Colonic mucosa (tissue), 4 donors: Measurements from ENCODE around the gene DENND1A. TPM values are rescaled to one million over a fixed set of nuclear protein-coding genes. Genes with fewer than 3 reads are reported as not detected.

Source experiments
- DNase-seq: peaks from one replicate; pipeline ENCODE4 v3.0.0-alpha.2; 2020
- H3K27ac ChIP-seq: fragments of 200-600 bp; one replicate; pipeline ENCODE4 v1.8.0; 2021
- H3K27me3 ChIP-seq: fragments of 200-600 bp; one replicate; pipeline ENCODE4 v1.8.0; 2021
- H3K36me3 ChIP-seq: fragments of 200-600 bp; one replicate; pipeline ENCODE4 v1.8.0; 2021
- H3K4me1 ChIP-seq: fragments of 200-600 bp; one replicate; pipeline ENCODE4 v1.8.0; 2021; ENCODE audit warnings: mild to moderate bottlenecking
- H3K4me3 ChIP-seq: fragments of 200-600 bp; one replicate; pipeline ENCODE4 v1.8.0; 2021
- H3K9ac ChIP-seq, 2 donors: one replicate each; pipeline ENCODE4 v1.7.0; 2013; ENCODE audit warnings: control low read depth in 2 of 2, low read depth in 2 of 2, low read length in 2 of 2
- H3K9me3 ChIP-seq: fragments of 200-600 bp; one replicate; pipeline ENCODE4 v1.8.0; 2021
- intact Hi-C: fragments of 100-400 bp; cut with DNase I; formaldehyde crosslinking; loops from one replicate; pipeline ENCODE4 v1.14.1; 2022
- microRNA-seq: library from miRNA; unstranded; fragments of <30 nt; microRNA quantifications from one replicate; pipeline ENCODE4, GENCODE V29; 2019
- total RNA-seq, 2 donors: library from RNA; stranded (reverse); fragmentation: NEBNext Ultra II Directional in 1 of 2; extraction: Animal tissue kit (Norgen Biotek cat#: 25700) in 1 of 2; gene quantifications; one replicate each; pipeline ENCODE4 v1.2.1, GENCODE V29; 2021
- TF ChIP-seq, protein P1 (sequence below): fragments of 200-600 bp; IDR thresholded peaks from one replicate; pipeline ENCODE4 v1.8.0; 2022; ENCODE audit warnings: antibody characterized with exemption, mild to moderate bottlenecking
- donor health status: healthy.
- donor health status: DM: no; HTN: no; CAD: no.
- donor health status: DM: no; HTN: no; CAD: no.

Gene DENND1A
- total RNA-seq, 2 donors from 2014 or later, result 34.3 to 39.9 TPM

GRCh38 chr9:123331346-123332060 lies 598.4 kb downstream of the DENND1A start:
- no peaks in the 10 kb centered on the region for H3K4me1 ChIP-seq

More at GRCh38 chr9:123331346-123332060, 598.4 kb downstream of the DENND1A start:
- Histone ChIP-seq H3K27ac (no peak overlapping the region), H3K4me3 (no peak overlapping the region), H3K9me3 (no peaks in the 10 kb centered on the region), H3K9ac (no peak overlapping the region), H3K36me3 (no peaks in the 10 kb centered on the region), H3K27me3 (no peaks in the 10 kb centered on the region)
- TF ChIP-seq, protein P1, sequence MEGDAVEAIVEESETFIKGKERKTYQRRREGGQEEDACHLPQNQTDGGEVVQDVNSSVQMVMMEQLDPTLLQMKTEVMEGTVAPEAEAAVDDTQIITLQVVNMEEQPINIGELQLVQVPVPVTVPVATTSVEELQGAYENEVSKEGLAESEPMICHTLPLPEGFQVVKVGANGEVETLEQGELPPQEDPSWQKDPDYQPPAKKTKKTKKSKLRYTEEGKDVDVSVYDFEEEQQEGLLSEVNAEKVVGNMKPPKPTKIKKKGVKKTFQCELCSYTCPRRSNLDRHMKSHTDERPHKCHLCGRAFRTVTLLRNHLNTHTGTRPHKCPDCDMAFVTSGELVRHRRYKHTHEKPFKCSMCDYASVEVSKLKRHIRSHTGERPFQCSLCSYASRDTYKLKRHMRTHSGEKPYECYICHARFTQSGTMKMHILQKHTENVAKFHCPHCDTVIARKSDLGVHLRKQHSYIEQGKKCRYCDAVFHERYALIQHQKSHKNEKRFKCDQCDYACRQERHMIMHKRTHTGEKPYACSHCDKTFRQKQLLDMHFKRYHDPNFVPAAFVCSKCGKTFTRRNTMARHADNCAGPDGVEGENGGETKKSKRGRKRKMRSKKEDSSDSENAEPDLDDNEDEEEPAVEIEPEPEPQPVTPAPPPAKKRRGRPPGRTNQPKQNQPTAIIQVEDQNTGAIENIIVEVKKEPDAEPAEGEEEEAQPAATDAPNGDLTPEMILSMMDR, result no peak
- intact Hi-C loops, result no loop called here
- no peak for DNase-seq

Small RNA genes lying within 50 kb of the gene (microRNA-seq; reads per million reads assigned to microRNA genes)
- not detected for gene MIR601
- gene MIR7150, result not detected

Other genes starting within 250 kb of the DENND1A start
- gene LHX2, start 81.6 kb upstream of the DENND1A start, total RNA-seq, result under 1 TPM in 1 of 2 donors, not detected in 1; 0.10 TPM